ENCODE results near the gene KRTAP12-2.

DNA sequence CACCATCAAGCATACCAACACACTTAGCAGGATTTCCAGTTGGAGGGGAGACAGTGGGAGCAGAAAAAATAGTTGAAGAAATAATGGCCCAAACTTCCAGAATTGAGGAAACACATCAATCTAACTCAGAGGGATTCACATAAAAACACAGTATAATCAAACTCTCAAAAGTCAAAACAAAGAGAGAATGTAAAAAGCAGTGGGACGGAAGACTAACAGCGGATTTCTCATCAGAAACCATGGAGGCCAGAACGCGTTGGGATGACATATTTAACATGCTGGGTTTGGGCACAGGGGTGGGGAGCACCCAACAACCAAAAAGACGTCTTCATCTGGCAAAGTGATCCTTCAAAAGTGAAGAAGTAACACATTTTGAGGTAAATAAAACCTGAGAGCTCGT, 46.8 kb downstream of the KRTAP12-2 start:
- TF ChIP-seq, protein P1, sequence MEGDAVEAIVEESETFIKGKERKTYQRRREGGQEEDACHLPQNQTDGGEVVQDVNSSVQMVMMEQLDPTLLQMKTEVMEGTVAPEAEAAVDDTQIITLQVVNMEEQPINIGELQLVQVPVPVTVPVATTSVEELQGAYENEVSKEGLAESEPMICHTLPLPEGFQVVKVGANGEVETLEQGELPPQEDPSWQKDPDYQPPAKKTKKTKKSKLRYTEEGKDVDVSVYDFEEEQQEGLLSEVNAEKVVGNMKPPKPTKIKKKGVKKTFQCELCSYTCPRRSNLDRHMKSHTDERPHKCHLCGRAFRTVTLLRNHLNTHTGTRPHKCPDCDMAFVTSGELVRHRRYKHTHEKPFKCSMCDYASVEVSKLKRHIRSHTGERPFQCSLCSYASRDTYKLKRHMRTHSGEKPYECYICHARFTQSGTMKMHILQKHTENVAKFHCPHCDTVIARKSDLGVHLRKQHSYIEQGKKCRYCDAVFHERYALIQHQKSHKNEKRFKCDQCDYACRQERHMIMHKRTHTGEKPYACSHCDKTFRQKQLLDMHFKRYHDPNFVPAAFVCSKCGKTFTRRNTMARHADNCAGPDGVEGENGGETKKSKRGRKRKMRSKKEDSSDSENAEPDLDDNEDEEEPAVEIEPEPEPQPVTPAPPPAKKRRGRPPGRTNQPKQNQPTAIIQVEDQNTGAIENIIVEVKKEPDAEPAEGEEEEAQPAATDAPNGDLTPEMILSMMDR (IDR thresholded peaks at IDR 0.05): no peak
- no peak for TF ChIP-seq POLR2A (IDR thresholded peaks at IDR 0.05)
